22Rv1 (cell line): ENCODE measurements around the gene SLC29A3.

ENCODE experiments used
- ZFX ChIP-seq: fragments of 450-650 bp; IDR thresholded peaks from 2 replicates; pipeline ENCODE4 v1.6.1; 2017; ENCODE audit warnings: antibody characterized with exemption, borderline replicate concordance
- TF ChIP-seq, protein P1 (sequence below): fragments of 450-650 bp; IDR thresholded peaks from 2 replicates; pipeline ENCODE4 v1.5.1; 2017; ENCODE audit warnings: mild to moderate bottlenecking

DNA sequence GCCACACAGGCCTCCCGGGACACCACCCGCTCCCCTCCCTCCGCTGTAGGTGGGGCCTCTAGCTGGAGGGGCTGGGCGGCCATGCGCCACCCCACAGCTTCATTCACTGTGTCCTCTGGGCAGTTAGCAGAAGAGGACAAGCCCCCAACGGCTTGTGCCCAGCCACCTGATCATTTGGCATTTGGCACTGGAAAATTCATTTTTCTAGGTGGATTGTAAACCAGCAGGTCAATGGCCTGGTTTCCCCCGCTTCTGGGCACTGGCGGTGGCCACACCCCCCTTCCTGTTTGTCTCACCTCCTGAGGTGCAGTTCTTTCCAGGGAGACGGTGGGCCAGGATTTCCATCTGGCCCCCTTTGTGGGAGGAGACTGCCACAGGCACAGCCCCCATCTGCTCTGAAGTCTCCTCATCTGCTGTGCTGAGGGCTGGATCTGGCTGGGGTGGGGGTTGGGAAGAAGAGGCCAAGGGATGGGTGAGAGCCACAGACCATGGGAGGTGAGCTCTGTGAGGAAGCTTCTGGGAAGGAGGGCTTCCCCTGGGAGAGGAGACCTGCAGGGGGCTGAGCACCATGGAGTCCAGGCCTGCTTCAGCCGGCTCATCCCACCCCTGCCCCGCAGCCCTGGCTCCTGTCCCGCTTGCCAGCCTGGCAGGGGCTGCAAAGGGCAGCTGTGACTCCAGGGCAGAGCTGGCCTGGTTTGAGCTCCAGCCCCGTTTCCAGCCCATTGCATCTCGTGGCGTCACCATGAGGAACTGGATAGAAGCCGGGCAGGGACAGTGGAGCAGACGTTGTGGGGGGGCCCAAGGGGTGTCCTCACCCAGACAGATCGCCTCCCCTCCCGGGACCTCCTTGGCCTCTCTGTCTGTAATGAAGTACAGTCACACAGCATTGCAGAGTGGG, 40.1 kb upstream of the SLC29A3 start:
- TF ChIP-seq, protein P1, sequence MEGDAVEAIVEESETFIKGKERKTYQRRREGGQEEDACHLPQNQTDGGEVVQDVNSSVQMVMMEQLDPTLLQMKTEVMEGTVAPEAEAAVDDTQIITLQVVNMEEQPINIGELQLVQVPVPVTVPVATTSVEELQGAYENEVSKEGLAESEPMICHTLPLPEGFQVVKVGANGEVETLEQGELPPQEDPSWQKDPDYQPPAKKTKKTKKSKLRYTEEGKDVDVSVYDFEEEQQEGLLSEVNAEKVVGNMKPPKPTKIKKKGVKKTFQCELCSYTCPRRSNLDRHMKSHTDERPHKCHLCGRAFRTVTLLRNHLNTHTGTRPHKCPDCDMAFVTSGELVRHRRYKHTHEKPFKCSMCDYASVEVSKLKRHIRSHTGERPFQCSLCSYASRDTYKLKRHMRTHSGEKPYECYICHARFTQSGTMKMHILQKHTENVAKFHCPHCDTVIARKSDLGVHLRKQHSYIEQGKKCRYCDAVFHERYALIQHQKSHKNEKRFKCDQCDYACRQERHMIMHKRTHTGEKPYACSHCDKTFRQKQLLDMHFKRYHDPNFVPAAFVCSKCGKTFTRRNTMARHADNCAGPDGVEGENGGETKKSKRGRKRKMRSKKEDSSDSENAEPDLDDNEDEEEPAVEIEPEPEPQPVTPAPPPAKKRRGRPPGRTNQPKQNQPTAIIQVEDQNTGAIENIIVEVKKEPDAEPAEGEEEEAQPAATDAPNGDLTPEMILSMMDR, result no peak
- no peak for TF ChIP-seq ZFX
